NB4 (cell line): ENCODE data around the gene MED26.
A peak's percentile ranks its signal among the peaks of the same experiment; 100 is the strongest.

Experiments used
- DNase-seq: peaks from one replicate; pipeline ENCODE4 v3.0.0; 2010; ENCODE audit warnings: low read depth
- H3K4me3 ChIP-seq: one replicate; pipeline ENCODE4 v1.5.1; 2011; ENCODE audit warnings: mild to moderate bottlenecking, low read depth, low read length, moderate library complexity
- CTCF ChIP-seq: IDR thresholded peaks from one replicate; pipeline ENCODE4 v1.5.1; 2012; ENCODE audit warnings: low read depth, low read length
- MYC ChIP-seq: IDR thresholded peaks from 2 replicates; pipeline ENCODE4 v1.6.1; 2011; ENCODE audit warnings: low read depth, low read length
- POLR2A ChIP-seq: IDR thresholded peaks from 2 replicates; pipeline ENCODE4 v1.6.1; 2011; ENCODE audit warnings: mild to moderate bottlenecking; ENCODE audit not compliant: insufficient read length; ENCODE audit errors: extremely low read depth
- TF ChIP-seq, protein P1 (sequence below): IDR thresholded peaks from 2 replicates; pipeline ENCODE4 v1.6.1; 2011; ENCODE audit warnings: low read depth, low read length

MED26 gene

GRCh38 chr19:16659832-16660708, 32.1 kb upstream of the MED26 start, which contains the start of gene SMIM7:
SMIM7 (minus strand) TSS chr19:16660144; CDS start chr19:16660110, 34 bp downstream.
- peak; percentile 98 for DNase-seq
- TF ChIP-seq CTCF (no peak), MYC (peak; percentile 75), POLR2A (peak; percentile 96)
- TF ChIP-seq, protein P1, sequence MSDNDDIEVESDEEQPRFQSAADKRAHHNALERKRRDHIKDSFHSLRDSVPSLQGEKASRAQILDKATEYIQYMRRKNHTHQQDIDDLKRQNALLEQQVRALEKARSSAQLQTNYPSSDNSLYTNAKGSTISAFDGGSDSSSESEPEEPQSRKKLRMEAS, result peak; percentile 92
- H3K4me3 ChIP-seq, result peak within 1 kb of the TSS; percentile 87

DNA sequence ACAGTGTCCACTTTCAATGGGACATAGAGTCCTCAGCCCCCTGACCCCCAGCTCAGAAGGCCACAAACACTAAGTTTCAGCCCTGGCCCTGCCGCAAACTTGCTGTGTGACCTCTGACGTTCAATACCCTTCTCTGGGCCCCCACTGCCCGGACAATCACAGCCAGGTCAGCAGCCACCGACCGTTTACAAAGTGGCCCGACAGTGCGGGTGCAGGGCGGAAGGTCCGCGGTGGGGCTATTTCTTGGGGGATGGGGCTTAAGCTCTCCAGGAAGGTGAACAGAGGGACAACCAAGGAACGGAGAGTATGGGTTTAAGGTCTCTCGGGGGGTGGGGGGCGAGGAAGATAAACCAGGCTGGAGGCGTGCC, 31.4 kb upstream of the MED26 start:
- TF ChIP-seq, protein P1, result no peak
- TF ChIP-seq CTCF (no peak), POLR2A (no peak), MYC (no peak)
- no peak for DNase-seq
- H3K4me3 ChIP-seq, result peak overlapping the region; percentile 87

DNA sequence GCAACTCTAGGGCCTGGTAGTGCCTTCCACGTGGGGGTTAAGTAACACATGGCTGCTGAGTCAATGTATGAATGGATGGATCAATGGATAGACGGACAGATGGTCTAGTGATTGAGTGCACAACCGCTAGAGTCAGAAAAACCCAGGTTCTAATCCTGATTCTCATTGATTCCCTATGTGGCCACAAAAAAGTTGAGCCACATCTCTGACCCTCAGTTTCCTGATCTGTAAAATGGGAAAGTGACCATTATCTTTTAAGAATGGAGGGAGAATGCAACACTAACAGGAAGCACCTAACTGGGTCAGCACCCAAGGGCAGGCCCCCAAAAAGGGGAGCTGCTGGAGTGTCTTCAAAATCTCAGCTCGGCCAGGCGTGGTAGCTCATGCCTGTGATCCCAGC, 29.4 kb upstream of the MED26 start:
- TF ChIP-seq POLR2A (no peak), CTCF (no peak), MYC (no peak)
- TF ChIP-seq, protein P1, result no peak
- no peak for DNase-seq
- no peak overlapping the region for H3K4me3 ChIP-seq

DNA sequence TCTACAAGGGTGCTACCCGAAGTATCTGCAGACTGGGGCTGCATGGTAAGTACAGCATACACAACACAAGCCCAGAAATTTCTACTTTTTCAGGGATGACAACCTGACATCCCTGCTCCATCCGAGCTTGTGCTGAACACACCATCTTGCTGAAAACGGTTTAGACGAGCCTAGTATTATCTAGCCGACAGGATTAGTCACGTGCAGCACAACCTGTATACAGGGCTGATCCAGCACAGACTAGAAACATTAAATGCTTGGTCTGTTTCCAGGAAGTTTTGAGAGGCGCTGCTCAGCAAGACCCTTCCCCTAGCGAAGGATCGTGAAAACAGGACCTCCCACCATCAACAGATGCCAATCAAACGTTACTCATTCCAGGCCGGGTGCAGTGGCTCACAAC, 27.7 kb upstream of the MED26 start:
- H3K4me3 ChIP-seq, result no peak overlapping the region
- TF ChIP-seq, protein P1, result no peak
- TF ChIP-seq CTCF, result no peak
- TF ChIP-seq MYC, result no peak
- no peak for TF ChIP-seq POLR2A
- no peak for DNase-seq

DNA sequence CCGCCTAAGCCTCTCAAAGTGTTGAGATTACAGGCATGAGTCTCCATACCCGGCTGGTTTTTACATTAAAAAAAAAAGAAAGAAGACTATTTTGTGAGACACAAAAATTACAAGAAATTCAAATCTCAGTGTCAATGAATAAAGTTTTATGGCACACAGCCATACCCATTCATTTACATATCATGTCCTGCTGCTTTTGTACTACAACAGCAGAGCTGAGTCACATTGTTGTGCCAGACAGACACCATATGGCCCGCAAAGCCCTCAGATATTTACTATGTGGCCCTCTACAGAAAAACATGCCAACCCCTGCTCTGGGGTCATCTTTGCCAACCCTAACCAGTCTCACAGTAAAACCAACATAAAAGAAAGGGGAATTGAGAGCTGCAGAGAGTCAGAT, 26.6 kb upstream of the MED26 start:
- no peak overlapping the region for H3K4me3 ChIP-seq
- TF ChIP-seq, protein P1, result no peak
- DNase-seq, result no peak

- H3K4me3 ChIP-seq, result no peak overlapping the region
- DNase-seq, result peak; percentile 30
- no peak for TF ChIP-seq CTCF
- TF ChIP-seq, protein P1, result 0 out of 2 replicates have a peak, but pooled peaks have one; percentile 35
These were observed 26.1 kb upstream of the MED26 start for GRCh38 chr19:16654140-16654539.
